ENCODE measurements around the gene RCAN3.
"Not testable (repeated sequence)": the region's sequence is repeated elsewhere in the genome, so short reads cannot be mapped to it uniquely, and the experiment has no call there.

The RCAN3 gene

GRCh38 chr1:24502709-24503058, at the start of gene RCAN3:
Gene RCAN3 (plus strand): TSS chr1:24502836. CDS start chr1:24514373, 11,537 bp downstream.
- DNase-seq: peak; percentile 24

- DNase-seq: no peak
Observed at GRCh38 chr1:24452922-24453485, 49.6 kb upstream of the RCAN3 start.

- no peak for DNase-seq
Observed at GRCh38 chr1:24454673-24455072, 48.0 kb upstream of the RCAN3 start.

- DNase-seq: no peak
Observed at GRCh38 chr1:24455272-24455671, 47.4 kb upstream of the RCAN3 start.

- DNase-seq: no peak
Observed at GRCh38 chr1:24457866-24458265, 44.8 kb upstream of the RCAN3 start.

- no peak for DNase-seq
Observed at GRCh38 chr1:24459551-24460266, 42.9 kb upstream of the RCAN3 start.

- not testable (repeated sequence) for DNase-seq
Observed at GRCh38 chr1:24462128-24462527, 40.5 kb upstream of the RCAN3 start.

GRCh38 chr1:24463776-24464735, 38.6 kb upstream of the RCAN3 start:
- DNase-seq: peak; percentile 53

GRCh38 chr1:24465099-24465498, 37.5 kb upstream of the RCAN3 start:
- DNase-seq: no peak

- DNase-seq: no peak
Observed at GRCh38 chr1:24465638-24466037, 37.0 kb upstream of the RCAN3 start.

GRCh38 chr1:24468685-24469316, 33.8 kb upstream of the RCAN3 start:
- no peak for DNase-seq

GRCh38 chr1:24470592-24470991, 32.0 kb upstream of the RCAN3 start:
- DNase-seq: no peak

- DNase-seq: no peak
Observed at GRCh38 chr1:24472527-24473251, 29.9 kb upstream of the RCAN3 start.

- DNase-seq: no peak
Observed at GRCh38 chr1:24474193-24474592, 28.4 kb upstream of the RCAN3 start.

- DNase-seq: no peak
Observed at GRCh38 chr1:24475700-24476099, 26.9 kb upstream of the RCAN3 start.

- no peak for DNase-seq
Observed at GRCh38 chr1:24476571-24476970, 26.1 kb upstream of the RCAN3 start.

- DNase-seq: no peak
Observed at GRCh38 chr1:24477309-24477708, 25.3 kb upstream of the RCAN3 start.

- DNase-seq: no peak
Observed at GRCh38 chr1:24481101-24481500, 21.5 kb upstream of the RCAN3 start.

GRCh38 chr1:24481843-24482610, 20.6 kb upstream of the RCAN3 start:
- no peak for DNase-seq

GRCh38 chr1:24483441-24483840, 19.2 kb upstream of the RCAN3 start:
- DNase-seq: no peak

- no peak for DNase-seq
Observed at GRCh38 chr1:24484199-24484598, 18.4 kb upstream of the RCAN3 start.

Measured in amniotic stem cell (primary cell).